Parathyroid adenoma (tissue), 2 donors: ENCODE results near the gene COPS7A.

Experiments
- H2AFZ ChIP-seq: fragments of 300-600 bp; sonication (generic); one replicate; pipeline ENCODE4 v1.7.0; 2017; ENCODE audit warnings: antibody characterized with exemption, mild to moderate bottlenecking
- H3K27ac ChIP-seq: fragments of 300-600 bp; sonication (generic); one replicate; pipeline ENCODE4 v1.7.0; 2017
- H3K27me3 ChIP-seq: fragments of 300-600 bp; sonication (generic); one replicate; pipeline ENCODE4 v1.7.0; 2017; ENCODE audit warnings: low read length; ENCODE audit not compliant: control insufficient read depth, insufficient read depth
- H3K36me3 ChIP-seq: fragments of 300-600 bp; sonication (generic); one replicate; pipeline ENCODE4 v1.7.0; 2017; ENCODE audit warnings: low read length; ENCODE audit not compliant: control insufficient read depth, insufficient read depth
- H3K4me1 ChIP-seq: fragments of 300-600 bp; sonication (generic); one replicate; pipeline ENCODE4 v1.7.0; 2017; ENCODE audit warnings: control low read depth
- H3K4me2 ChIP-seq: fragments of 300-600 bp; sonication (generic); one replicate; pipeline ENCODE4 v1.7.0; 2017; ENCODE audit warnings: low read length
- H3K4me3 ChIP-seq: fragments of 300-600 bp; sonication (generic); one replicate; pipeline ENCODE4 v1.7.0; 2017; ENCODE audit warnings: low read depth, low read length
- H3K79me2 ChIP-seq: fragments of 300-600 bp; sonication (generic); one replicate; pipeline ENCODE4 v1.7.0; 2017; ENCODE audit warnings: control low read depth
- H3K9ac ChIP-seq: fragments of 300-600 bp; sonication (generic); one replicate; pipeline ENCODE4 v1.7.0; 2017; ENCODE audit warnings: mild to moderate bottlenecking
- H3K9me3 ChIP-seq: fragments of 300-600 bp; sonication (generic); one replicate; pipeline ENCODE4 v1.7.0; 2017; ENCODE audit warnings: low read length; ENCODE audit not compliant: control insufficient read depth
- TF ChIP-seq, protein P1 (sequence below): fragments of 300-600 bp; sonication (generic); IDR thresholded peaks from one replicate; pipeline ENCODE4 v1.7.0; 2017; ENCODE audit warnings: antibody characterized with exemption, mild to moderate bottlenecking
- donor health status: primary hyperparathyroidism.

The COPS7A gene

DNA sequence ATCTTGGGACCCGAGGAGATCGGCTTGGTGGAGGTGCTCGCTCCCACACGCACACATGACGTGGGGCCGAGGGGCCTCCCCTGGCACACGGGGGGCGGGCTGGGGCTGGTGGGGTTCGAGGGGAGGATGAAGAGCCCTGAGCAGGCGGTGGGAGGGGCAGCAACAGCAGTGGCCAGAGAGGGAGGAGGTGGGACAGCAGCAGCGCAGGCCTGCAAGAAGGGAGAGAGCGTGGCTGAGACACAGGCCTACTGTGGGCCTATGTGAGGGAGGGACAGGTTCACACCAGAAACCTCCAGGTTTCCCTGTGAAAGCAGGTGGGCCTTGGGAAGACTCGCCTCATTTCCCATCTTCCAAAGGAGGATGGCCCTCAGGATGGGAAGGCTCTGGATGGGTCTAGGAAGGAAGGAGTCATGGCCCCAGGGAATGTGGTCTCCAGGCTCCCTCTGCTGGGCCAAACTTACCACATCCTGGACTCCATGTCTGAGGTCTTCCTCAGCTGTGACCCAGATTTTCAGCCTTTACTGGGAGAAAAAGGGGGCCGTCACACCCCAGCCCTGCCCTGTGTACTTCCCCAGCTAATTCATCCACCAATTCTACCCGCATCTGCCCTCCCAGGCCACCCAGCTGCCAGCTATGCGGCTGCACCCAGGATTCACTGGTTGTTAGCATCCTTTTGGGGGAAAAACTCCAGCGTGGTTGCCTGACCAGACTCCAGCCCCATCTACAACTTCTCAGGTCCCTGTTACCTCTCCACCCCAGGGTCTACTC lies 26.1 kb upstream of the COPS7A start:
- Histone ChIP-seq H2AFZ (no peak overlapping the region), H3K27ac (no peak overlapping the region), H3K9ac (no peak overlapping the region), H3K4me1 (peaks cover 3% of the 10 kb centered on the region), H3K4me2 (no peak overlapping the region), H3K4me3 (no peak overlapping the region), H3K27me3 (no peaks in the 10 kb centered on the region), H3K36me3 (no peaks in the 10 kb centered on the region), H3K9me3 (no peaks in the 10 kb centered on the region), H3K79me2 (no peaks in the 10 kb centered on the region)
- TF ChIP-seq, protein P1, sequence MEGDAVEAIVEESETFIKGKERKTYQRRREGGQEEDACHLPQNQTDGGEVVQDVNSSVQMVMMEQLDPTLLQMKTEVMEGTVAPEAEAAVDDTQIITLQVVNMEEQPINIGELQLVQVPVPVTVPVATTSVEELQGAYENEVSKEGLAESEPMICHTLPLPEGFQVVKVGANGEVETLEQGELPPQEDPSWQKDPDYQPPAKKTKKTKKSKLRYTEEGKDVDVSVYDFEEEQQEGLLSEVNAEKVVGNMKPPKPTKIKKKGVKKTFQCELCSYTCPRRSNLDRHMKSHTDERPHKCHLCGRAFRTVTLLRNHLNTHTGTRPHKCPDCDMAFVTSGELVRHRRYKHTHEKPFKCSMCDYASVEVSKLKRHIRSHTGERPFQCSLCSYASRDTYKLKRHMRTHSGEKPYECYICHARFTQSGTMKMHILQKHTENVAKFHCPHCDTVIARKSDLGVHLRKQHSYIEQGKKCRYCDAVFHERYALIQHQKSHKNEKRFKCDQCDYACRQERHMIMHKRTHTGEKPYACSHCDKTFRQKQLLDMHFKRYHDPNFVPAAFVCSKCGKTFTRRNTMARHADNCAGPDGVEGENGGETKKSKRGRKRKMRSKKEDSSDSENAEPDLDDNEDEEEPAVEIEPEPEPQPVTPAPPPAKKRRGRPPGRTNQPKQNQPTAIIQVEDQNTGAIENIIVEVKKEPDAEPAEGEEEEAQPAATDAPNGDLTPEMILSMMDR, result peak; percentile 43

DNA sequence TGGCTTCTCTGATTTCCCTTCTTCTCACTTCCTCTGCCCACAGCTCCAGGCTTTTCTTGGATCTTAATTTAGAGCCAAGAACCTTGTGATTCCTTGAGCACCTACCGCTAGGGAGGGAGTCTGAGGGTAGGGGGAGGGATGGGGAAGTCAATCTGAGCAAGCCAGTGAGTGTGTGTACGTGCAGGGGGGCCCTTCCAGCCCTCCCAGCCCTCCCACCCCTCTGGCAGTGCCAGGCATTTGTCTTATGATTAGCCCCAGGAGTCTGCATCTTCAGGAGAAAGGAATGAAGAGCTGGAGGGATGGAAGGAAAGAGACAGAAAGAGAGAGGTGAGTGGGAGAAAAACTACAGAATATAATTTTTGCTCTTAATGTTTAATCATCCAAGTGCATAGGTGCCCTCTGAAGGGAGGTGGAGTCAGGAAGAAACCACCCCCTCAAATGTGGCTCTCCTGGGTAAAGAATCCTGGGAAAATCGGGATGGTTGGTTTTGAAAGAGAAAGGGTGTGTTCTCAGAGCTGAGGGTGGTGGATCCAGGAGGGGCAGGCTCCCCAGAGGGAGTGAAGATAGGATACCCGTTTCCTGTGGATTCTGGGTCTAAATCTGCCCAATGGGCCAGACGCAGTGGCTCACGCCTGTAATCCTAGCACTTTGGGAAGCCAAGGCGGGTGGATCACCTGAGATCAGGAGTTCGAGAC lies 25.3 kb upstream of the COPS7A start:
- Histone ChIP-seq H3K36me3 (no peaks in the 10 kb centered on the region), H2AFZ (no peak overlapping the region), H3K9me3 (no peaks in the 10 kb centered on the region), H3K4me3 (no peak overlapping the region), H3K27me3 (no peaks in the 10 kb centered on the region), H3K9ac (no peak overlapping the region), H3K79me2 (no peaks in the 10 kb centered on the region), H3K4me1 (peaks cover 3% of the 10 kb centered on the region), H3K4me2 (no peak overlapping the region), H3K27ac (no peak overlapping the region)
- TF ChIP-seq, protein P1, result no peak

DNA sequence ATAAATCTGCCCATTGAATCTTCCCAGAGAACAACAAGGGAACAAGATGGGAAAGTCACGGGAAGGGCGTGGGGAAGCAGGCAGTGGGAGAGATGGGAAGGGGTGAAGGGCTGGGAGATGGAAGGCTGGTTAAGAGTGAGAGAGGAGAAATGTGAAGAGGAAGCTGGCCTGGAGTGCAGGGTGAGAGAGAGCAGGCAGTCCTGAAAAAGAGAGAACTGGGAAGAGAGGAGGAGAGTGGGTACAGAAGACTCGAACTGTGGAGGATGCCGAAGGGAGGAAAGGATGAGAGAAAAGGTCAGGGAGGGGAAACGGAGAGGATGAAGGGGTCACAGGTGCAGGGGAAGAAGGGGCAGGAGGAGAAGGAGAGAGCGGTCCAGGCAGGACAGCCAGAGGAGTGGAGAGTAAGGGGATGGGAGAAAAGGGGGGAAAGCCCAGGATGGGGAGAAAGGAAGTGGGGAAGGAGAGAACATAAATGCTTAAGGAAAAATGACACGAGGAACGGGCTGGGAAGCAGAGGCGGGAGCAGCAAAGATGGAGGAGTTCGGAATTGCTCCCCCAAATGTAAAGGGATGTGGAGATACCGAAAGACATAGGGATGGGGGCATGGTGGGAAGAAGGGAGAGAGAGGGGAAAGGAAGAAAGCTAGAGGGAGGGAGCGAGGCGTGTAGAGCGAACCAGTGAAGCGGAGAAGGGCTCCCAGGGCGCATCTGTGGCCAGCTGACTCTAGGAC lies 24.4 kb upstream of the COPS7A start:
- Histone ChIP-seq H3K27me3 (no peaks in the 10 kb centered on the region), H3K4me1 (peaks cover 3% of the 10 kb centered on the region), H3K9me3 (no peaks in the 10 kb centered on the region), H3K79me2 (no peaks in the 10 kb centered on the region), H3K4me2 (peak overlapping the region; percentile 83), H3K4me3 (peak overlapping the region; percentile 53), H3K9ac (no peak overlapping the region), H3K27ac (no peak overlapping the region), H2AFZ (peak overlapping the region; percentile 70), H3K36me3 (no peaks in the 10 kb centered on the region)
- TF ChIP-seq, protein P1, result no peak

DNA sequence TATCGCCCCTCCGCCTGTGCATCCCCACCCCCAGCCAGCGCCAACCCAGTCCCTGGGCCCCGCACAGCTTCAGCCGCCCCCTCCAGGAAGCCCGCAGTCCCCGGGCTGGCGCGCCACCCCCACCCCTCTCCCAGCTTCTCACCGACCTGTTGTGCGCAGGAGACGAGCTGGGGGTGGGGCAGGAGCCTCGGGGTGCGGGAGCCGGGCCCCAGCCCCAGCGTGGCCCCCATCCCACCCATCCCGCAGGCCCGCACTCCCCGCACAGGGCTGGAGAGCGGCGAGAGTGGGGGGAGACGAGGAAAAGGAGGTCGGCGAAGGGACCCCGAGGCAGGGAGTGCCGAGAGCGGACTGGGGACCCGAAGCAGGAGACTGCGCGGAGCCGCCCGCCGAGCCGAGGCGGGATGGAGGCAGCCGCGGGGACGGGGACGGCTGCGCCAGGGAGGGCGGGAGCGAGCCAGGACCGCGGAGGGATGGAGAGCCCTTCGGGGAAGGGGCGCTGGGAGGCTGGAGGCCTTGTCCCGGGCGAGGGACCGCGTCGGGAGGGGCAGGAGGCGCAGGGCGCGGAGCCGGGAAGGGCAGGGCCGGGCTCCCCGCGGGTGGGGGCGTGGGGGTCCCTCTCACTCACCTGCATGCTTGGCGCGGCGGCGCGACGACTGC lies 23.7 kb upstream of the COPS7A start:
- no peak overlapping the region for H3K27ac ChIP-seq
- peak overlapping the region; percentile 53 for H3K4me3 ChIP-seq
- no peaks in the 10 kb centered on the region for H3K27me3 ChIP-seq
- no peaks in the 10 kb centered on the region for H3K9me3 ChIP-seq
- no peaks in the 10 kb centered on the region for H3K79me2 ChIP-seq
- H3K36me3 ChIP-seq, result no peaks in the 10 kb centered on the region
- peak overlapping the region; percentile 83 for H3K4me2 ChIP-seq
- no peak overlapping the region for H3K9ac ChIP-seq
- H2AFZ ChIP-seq, result peak overlapping the region; percentile 70
- peaks cover 3% of the 10 kb centered on the region for H3K4me1 ChIP-seq
- TF ChIP-seq, protein P1, result no peak
